Transverse colon (tissue), 3 donors: Measurements from ENCODE around the gene FAM204A.

ENCODE experiments used
- CTCF ChIP-seq, 5 experiments: fragments of 200-600 bp in 3 of 5; fragments of 450-650 bp in 2 of 5; sonication (generic) in 3 of 5; IDR thresholded peaks; 1 replicate in 2 of 5; 2 replicates in 3 of 5; pipeline ENCODE4 v1.5.1; 2016 to 2017; ENCODE audit warnings: antibody characterized with exemption in 5 of 5, inconsistent platforms in 3 of 5, mild to moderate bottlenecking in 2 of 5, moderate library complexity in 1 of 5
- EP300 ChIP-seq: sonication (generic); formaldehyde crosslinking; IDR thresholded peaks from one replicate; pipeline ENCODE4 v1.6.1; 2017; ENCODE audit warnings: antibody characterized with exemption, low read depth
- POLR2A ChIP-seq: fragments of 450-650 bp; IDR thresholded peaks from one replicate; pipeline ENCODE4 v1.6.1; 2016; ENCODE audit warnings: antibody characterized with exemption, mild to moderate bottlenecking, moderate library complexity

GRCh38 chr10:118259288-118259906, 82.7 kb downstream of the FAM204A start:
- TF ChIP-seq CTCF (IDR thresholded peaks at IDR 0.05) (peak; percentile 44 to 60 (median 51)), POLR2A (no peak), EP300 (no peak)
